OCI-LY1 (cell line): Measurements from ENCODE around the gene KIAA0232.

Source experiments
- CTCF ChIP-seq: fragments of 200-600 bp; sonication (generic), shearing (Covaris generic); IDR thresholded peaks from 2 replicates; pipeline ENCODE4 v1.5.1; 2017; ENCODE audit warnings: mild to moderate bottlenecking, antibody characterized with exemption, low read length, moderate library complexity, mixed read lengths
- EZH2 ChIP-seq: fragments of 200-600 bp; sonication (generic), shearing (Covaris generic); IDR thresholded peaks from 2 replicates; pipeline ENCODE4 v1.8.0; 2017; ENCODE audit warnings: borderline replicate concordance, mixed run types, mild to moderate bottlenecking, antibody characterized with exemption, low read length, moderate library complexity, mixed read lengths

DNA sequence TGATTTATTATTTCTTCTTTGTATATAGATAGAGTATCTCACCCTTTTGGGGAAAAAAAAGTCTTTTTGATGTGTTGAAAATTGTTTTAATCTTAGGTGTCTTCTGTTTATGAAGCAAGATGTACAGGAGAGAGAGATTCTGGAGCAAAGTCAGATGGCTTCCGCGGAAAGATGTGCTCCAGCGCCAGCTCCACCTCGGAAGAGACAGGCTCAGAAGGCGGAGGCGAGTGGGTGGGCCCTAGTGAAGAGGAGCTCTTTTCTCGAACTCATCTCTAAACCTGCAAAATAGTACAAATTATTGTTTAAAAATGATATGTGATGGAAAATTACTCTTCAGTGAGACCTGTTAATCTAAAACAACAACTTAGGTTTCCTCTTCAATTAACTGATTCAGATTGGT is 98.2 kb downstream of the KIAA0232 start:
- TF ChIP-seq CTCF (no peak), EZH2 (no peak)
